Suppressor macrophage treated with lipopolysaccharide for 4 hours (primary cell): Measurements from ENCODE around the gene COA7.
A peak's percentile ranks its signal among the peaks of the same experiment; 100 is the strongest.
"Not testable (repeated sequence)": the region's sequence is repeated elsewhere in the genome, so short reads cannot be mapped to it uniquely, and the experiment has no call there.

Experiments used
- DNase-seq: peaks from one replicate; pipeline ENCODE4 v3.0.0-alpha.2; 2020

COA7 gene

DNA sequence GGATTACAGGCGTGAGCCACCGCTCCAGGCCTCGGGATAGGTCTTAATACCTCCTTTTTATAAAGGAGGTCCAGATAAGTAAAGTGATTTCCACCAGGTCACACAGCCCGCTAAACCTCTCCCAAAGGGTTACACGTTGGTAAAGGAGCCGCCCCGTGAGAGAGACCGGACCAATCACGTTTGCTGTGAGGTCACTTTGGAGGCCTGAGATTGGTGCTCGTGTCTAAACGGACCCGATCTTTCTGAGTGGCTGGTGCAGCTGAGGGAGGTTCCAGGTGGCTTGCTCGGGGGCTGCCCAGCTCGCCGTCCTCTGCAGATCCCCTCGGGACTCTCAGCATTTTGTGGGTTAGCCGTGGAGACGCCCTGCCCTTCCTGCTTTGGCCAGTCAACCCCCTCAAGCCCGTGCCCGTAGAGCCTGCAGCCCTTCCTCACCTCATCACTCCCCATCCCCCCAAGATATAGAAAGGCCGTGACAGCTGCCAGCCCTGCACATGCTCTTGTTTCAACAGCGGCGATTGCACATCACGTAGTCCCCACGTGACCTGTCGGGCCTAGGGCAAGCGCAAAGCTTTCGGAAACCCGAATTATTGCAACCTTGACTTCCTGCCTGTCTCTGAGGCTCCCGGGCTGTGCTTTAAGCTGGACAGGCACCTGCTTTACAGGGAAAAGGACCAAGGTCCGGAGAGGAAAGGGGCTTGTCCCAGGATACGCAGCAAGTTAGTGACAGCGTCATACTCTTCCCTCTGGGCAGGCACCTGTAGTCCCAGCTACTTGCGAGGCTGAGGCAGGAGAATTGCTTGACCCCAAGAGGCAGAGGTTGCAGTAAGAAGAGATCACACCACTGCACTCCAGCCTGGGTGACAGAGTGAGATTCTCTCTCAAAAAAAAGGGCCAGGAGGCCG lies 5.0 kb upstream of the COA7 start:
- DNase-seq: peak; percentile 87

DNA sequence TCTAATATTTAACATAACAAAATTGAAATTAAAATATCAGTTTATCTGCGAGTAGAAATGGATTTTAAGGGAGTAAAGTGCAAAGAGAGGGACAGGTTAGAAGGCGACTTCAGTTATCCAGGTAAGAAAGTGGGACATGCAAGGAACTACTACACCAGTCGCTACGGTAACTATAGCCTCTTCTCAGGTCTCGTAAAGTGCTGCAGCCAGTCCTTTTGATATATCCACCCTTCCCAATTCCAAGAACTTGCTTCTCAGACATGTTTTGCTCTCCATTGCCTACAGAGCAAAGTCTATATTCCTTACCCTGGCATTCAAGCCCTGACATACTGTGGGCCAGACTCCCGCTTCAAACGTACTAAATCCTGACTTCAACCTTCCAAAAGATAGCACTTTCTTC lies 2.5 kb downstream of the COA7 start:
- no peak for DNase-seq

DNA sequence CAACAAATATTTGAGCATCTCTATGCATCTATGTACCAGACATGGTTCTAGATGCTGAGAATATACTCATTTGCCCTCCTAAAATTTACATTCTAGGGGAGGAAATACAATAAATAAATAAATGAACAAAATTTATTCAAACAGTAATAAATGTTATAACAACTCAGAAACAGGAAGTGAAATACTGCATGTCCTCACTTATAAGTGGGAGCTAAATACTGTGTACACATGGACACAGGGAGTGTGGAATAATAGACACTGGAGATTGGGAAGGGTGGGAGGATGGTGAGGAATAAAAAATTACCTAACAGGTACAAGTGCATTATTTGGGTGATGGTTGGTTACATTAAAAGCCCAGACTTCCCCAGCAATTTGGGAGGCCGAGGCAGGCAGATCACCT lies 4.3 kb downstream of the COA7 start:
- DNase-seq: no peak

DNA sequence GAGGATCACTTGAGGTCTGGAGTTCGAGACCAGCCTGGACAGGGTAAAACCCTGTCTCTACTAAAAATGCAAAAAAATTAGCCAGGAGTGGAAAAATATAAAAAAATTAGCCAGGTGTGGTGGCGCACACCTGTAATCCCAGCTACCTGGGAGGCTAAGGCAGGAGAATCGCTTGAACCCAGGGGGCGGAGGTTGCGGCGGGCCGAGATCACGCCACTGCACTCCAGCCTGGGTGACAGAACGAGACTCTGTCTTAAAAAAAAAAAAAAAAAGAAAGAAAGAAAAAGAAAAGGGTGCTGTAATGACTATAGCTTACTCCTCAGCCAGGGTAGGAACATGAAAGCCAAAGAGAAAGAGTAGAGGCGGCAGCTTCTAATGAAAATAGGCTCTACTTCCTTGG lies 4.8 kb downstream of the COA7 start:
- not testable (repeated sequence) for DNase-seq

DNA sequence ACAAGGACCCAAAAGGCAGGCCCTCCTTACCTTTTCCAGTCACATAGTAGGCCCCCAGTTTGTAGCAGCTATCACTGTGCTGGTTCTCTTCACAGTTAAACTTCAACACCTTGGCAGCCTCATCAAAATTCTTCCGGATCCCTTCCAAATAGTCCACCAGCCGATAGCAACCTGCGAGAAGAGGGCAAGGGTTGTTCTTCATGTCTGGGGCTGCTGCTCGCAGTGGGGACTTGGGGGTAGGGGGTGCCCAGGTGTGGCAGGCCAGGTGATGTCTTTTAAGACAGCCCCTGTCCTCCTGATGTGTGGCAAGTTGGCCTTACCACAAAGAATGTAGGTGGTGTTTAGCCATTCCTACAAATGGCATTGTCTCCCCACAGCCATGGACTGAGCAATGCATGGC lies 5.5 kb downstream of the COA7 start:
- DNase-seq: no peak

DNA sequence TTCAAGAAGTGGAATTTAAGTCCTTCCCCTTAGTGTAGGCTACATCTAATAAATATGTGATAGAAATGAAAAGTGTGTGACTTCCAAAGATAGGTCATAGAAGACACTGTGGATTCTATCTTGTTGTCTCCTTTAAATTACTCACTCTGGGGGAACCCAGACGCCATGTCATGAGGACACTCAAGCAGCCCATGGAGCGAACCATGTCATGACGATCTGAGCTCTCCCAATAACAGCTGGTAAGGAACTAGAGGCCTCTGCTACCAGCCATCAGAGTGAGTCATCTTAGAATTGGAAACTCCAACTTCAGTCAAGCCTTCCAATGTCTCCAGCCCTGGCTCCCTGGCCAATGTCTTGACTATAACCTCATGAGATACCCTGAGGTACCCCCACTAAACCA lies 6.3 kb downstream of the COA7 start:
- peak; percentile 30 for DNase-seq

DNA sequence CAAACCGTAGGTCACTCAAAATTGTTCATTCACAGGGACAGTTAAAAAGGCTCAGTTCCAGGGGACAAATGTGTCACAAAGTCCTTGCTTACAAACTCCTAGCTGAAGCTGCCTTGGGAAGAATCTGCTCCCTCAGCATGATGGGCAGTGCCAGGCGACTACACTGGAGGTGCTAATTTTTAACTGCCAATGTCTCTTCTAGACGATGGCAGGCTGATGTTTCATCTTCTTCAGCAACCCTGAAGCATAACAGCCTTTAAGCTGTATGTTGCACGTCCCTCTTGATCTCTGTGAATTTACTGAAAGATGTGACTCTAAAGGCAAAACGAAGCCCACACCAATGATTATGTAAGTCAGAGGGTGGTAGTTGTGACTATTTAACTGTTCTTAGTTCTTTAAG lies 11.3 kb downstream of the COA7 start:
- no peak for DNase-seq

DNA sequence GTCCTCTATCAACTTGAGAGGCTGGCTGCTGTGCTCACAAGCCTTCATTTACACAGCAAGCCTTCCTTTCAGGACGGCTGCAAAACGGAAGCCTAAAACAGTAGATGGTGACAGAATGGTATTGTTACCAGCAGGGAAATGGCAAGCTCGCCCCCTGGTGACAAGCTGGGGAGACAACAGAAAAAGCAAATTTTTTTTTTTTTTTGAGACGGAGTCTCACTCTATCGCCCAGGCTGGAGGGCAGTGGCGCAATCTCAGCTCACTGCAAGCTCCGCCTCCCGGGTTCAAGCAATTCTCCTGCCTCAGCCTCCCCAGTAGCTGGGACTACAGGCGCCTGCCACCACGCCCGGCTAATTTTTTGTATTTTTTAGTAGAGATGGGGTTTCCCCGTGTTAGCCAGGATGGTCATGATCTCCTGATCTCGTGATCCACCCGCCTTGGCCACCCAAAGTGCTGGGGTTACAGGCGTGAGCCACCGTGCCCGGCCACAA lies 11.8 kb downstream of the COA7 start:
- DNase-seq: peak; percentile 74

DNA sequence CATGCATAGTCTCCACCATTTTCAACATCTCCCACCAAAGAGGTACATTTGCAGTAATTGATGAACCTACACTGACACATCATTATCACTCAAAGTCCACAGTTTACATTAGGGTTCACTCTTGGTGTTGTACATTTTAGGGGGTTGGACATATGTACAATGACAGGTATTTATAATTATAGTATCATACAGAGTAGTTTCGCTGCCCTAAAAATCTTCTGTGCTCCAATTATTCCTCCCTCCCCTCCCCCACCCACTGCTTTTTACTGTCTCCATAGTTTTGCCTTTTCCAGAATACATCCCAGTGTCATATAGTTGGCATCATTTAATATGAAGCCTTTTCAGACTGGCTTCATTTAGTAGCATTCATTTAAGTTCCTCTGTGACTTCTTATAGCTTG lies 13.6 kb downstream of the COA7 start:
- no peak for DNase-seq

DNA sequence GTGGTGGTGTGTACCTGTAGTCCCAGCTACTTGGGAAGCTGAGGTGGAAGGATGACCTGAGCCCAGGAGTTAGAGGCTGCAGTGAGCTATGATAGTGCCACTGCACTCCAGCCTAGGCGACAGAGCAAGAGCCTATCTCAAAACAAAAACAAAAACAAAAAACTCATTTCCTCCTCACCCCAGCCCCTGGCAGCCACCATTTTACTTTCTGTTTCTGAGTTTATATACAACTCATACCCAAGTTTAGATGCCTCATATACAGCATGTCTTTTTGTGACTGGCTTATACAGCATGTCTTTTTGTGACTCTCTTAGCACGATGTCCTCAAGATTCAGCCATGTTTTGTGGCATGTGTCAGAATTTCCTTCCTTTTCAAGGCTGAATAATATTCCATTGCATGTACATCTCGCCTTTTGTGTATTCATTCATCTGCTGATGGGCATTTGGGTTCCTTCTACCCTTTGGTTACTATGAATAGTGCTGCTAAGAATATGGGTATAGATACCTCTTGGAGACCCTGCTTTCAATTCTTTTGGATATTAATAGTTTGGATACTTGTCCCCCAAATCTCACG lies 14.7 kb downstream of the COA7 start:
- peak; percentile 36 for DNase-seq

DNA sequence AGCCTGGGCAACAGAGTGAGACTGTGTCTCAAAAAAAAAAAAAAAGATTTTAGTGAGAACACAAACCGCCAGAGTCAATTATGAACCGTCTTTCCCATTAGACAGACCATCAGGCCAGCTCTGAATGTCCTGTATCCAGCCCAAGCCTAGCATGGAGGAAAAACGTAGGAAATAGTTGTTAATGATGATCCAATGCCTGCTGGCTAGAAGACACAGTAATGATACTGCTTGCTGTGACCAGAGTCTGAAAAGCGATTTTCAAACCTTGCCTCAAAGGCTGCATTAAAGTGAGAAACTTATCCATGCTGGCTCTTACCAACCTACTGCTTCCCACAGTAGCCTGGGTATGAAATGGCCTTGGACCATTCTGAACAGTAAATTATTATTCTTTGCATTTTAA lies 17.0 kb downstream of the COA7 start:
- no peak for DNase-seq

DNA sequence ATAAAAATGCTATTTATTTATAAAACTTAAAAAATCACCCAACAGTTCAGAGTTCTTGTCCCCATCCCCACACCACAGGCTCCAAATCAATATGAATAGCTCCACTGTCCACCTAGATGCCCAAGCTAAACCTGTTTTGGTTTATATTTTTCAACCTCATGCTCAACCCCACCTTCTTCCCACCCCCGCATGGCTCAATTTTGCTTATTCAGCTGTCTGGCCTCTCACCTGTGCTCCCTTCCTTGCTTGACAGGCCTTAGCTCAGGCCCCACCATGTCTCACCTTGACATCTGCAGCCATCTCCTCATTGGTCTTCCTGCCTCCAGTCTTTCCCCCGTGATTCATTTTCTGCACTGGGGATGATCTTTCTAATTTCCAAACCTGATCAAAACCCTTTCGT lies 17.8 kb downstream of the COA7 start:
- DNase-seq: no peak

DNA sequence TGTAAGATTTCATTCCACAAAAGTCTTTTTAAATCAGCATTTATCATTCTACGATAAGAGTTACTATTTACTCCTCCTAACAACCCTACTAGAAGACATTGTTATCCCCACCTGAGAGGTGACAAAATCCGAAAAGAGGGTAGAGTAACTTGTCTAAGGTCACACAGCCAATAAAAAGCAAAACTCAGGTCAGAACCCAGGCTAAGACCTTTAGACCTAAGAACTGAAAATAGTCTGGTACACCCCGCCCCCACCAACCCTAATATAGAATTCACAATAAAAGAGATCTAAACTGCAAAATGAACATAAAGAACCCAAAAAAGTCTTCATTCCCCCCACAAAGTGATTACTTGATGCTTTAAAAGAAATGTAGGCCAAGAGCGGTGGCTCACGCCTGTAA lies 18.6 kb downstream of the COA7 start:
- no peak for DNase-seq

DNA sequence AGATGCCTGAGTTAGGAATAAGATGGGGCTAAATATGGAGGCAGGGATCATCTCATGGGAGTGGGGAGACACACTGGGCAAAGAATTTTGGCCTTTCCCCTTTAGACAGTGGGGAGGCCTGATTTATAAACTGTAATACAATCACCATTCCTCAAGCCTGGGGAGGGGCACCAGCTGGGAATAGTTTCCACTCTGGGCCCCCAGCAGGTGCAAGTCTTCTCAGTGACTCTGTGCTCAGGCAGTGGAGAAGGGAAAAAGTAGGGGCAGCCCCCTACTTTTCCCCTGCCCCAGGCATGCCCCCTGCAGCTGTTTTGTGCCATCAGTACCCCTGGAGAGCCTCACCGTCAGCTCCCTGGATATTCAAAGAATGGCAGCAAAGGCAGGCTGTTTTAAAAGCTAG lies 19.1 kb downstream of the COA7 start:
- no peak for DNase-seq

DNA sequence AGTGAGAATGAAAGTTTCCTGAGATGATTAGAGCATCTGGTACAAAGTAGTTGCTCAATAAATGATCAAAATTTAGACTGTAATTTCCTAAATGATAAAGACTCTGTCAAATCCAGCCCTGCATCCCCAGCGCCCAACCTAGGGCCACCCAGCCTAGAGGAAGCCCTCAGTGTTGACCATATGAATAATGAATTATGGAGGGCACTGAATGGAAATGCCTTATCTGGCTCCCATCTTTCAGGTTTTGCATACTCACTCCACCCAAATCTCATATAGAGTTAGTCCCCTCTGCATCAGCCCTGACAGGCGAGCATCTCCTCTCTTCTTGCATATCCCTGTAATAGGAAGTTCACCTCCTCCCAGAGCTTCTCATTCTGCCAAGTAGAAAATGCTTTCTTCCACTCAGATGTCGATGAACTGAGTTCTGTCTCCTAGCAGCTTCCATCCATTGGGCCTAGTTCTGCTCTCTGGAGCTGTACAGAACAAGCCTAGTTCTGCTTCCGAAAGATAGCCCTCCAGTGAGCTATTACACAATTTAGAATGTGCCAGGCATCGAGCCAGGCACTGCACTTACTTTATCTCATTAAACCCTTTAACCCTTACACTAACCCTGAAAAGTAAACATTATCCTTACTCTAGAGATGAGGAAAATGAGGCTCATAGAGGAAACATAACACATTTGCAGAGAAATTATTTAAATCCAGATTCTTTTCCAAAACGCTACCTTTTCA lies 20.9 kb downstream of the COA7 start:
- peak; percentile 9 for DNase-seq

DNA sequence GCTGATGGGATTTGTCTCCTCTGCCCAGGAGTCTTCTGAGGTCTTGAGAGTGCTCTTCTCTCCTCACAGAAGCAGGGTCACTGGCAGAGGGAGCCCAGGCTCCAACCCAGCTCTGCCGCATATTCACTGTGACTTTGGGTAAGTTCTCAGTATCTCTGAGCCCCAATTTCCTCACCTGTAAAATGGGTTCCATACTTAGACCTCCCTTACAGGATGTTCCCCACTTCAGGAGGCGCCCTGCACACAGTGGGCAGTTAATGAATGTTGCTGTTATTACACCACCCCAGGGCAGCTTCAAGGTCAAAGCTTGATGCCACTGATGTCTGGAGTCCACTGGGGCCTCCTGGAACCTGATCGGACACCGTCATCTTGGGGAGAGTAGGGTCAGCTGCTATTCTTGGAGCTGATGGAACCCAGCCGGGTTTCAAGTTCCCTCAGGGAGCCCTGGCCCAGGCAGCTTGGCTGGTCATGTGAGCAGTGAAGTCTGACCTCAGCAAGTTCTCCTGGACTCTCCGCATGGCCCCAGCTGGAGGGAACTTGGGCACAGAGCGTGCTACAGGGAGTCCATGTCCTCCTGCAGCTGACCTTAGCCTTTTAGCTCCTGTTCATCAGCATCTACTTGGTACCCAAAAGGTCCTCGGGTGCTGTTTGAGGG lies 21.8 kb downstream of the COA7 start:
- peak; percentile 69 for DNase-seq

DNA sequence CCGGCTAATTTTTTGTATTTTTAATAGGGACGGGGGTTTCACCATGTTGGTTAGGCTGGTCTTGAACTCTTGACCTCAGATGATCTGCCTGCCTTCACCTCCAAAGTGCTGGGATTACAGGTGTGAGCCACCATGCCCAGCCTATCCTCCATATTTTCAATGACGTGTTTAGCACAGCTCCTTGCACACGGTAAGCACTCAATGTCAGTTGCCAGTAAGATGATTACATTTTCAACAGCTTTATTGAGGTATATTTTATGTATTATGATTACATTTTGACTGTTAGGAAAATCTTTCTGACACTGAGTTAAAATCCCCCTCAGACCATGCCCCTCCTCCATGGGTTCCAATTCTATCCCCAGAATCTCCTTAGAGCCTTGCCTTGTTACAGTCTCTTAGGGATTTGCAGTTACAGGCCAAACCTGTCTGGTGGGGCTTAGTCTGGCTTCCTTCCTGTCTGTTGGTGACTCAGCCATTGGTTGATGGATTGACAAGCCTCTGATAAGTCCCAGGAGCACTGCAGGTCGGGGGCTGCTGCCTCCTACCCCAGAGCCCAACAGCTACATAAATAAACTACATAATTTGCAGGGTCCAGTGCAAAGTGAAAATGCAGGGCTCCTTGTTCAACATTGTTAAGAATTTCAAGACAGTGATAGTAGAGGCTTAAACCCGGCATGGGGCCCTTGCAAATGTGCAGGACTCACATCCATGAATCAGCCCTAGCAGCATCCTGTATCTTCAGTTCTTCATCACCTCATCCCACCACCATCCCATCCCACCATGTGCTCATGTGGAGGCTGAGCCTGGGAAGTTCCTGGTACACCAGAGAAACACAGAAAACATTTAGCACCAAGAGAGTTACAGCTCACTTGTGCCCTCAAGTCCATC lies 23.4 kb downstream of the COA7 start:
- no peak for DNase-seq

DNA sequence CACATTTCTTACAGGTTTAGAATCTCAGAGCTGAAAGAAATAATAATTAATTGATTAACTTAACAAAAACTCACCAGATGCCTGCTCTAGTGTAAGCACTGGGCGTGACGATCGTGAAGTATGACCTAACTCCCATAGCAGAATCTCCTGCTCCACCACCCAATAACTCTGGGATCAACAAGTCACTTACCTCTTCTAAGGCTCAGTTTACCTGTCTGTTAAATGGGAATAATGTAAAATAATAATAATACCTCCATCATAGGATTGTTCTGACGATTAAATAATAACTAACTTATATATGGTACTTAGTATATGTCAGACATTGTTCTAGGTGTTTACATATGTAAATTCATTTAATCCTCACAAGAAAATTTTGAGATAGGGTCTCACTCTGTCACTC lies 24.6 kb downstream of the COA7 start:
- DNase-seq: no peak

DNA sequence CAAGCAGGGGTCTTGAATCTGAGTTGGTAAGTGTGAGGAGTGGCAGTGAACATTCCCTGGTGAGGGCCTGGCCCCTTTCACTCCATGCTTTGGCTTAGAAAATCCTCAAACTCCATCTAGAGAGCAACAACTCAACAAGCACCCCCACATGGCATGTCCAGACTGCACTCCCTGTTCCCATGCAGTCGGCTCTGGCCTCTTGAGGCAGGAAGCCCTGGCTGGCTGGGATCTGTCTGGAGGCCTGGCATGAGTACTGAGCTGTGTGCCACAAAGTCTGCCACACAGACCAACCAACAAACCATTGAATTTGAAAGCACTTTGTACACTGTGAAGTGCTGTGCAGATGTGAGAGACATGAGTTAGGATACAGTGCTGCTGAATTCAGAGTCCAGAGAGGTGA lies 25.2 kb downstream of the COA7 start:
- no peak for DNase-seq

DNA sequence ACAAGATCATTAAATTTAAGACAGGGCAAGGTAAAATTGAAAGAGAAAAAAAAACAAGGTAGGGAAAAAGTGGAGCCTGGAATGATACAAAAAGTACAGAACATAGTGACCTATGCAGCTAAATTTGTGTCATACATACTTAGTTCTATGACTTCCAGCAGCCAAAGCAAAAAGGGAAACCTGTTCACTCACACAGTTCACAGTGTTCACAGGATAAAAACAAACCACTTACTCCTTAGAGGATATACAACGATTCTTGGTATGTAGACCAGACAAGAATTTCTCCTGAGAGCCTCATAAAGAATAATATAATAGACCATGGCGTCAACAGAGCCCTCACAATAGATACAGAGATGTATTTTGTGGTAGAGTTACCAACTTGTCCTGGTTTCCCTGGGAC lies 27.5 kb downstream of the COA7 start:
- no peak for DNase-seq

DNA sequence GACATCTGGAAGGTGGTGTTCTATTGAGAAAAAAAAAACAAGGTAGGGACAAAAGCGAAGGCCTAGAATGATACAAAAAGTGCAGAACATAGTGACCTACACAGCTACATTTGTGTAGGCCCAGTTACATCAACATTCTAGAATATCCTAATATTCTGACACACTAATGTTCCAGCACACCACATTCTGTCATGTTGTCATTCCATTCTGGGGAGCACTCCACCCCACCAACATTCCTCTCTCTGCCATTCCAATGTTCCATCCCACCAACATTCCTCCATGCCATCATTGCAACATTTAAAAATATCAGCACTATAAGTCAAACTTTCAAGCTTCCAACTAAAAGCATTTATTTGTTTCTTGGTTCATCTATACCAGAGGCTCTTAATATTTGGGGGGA lies 28.5 kb downstream of the COA7 start:
- no peak for DNase-seq

DNA sequence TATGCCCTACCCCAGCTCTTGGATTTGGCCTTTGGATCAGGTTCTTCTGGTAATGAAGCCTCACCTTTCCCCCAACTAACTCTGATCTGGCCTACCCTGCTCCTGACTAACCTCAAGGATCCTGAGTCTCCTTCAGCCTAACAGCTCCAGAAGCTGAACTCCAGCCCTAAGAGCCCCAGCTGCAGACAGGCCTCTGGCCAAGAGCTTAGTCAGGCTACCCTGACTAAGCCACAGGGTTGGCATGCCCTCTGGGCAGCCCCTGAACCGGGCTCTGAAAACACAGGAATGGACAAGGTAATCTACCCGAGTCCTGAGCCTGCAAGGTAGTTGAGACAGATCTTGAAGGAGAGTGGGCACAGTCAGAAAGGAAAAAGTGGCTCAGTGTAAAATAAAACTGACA lies 29.4 kb downstream of the COA7 start:
- no peak for DNase-seq
